OCI-LY1 (cell line): Measurements from ENCODE around the gene RAD51B.

Experiments used
- H2AFZ ChIP-seq: fragments of 200-600 bp; sonication (generic), shearing (Covaris generic); 2 replicates; pipeline ENCODE4 v1.6.0; 2014; ENCODE audit warnings: antibody characterized with exemption, mild to moderate bottlenecking, low read length
- H3F3A ChIP-seq: fragments of 200-600 bp; sonication (generic), shearing (Covaris generic); 2 replicates; pipeline ENCODE4 v1.6.0; 2014; ENCODE audit warnings: mild to moderate bottlenecking, antibody characterized with exemption, low read length, moderate library complexity; ENCODE audit not compliant: insufficient read depth
- H3K27ac ChIP-seq: fragments of 200-600 bp; sonication (generic); 2 replicates; pipeline ENCODE4 v1.5.1; 2014; ENCODE audit warnings: low read length, mixed run types, mild to moderate bottlenecking, low read depth; ENCODE audit not compliant: poor library complexity, severe bottlenecking
- H3K27me3 ChIP-seq: fragments of 200-600 bp; sonication (generic); 2 replicates; pipeline ENCODE4 v1.6.0; 2014; ENCODE audit warnings: antibody characterized with exemption, mild to moderate bottlenecking, low read length, moderate library complexity; ENCODE audit not compliant: insufficient read depth
- H3K36me3 ChIP-seq: fragments of 200-600 bp; sonication (generic); 2 replicates; pipeline ENCODE4 v1.6.1; 2014; ENCODE audit warnings: mild to moderate bottlenecking, antibody characterized with exemption, low read length, moderate library complexity, mixed read lengths; ENCODE audit not compliant: insufficient read depth
- H3K4me1 ChIP-seq: fragments of 200-600 bp; sonication (generic); 2 replicates; pipeline ENCODE4 v1.5.1; 2014; ENCODE audit warnings: mild to moderate bottlenecking, low read length, moderate library complexity; ENCODE audit not compliant: insufficient read depth, severe bottlenecking
- H3K4me2 ChIP-seq: fragments of 200-600 bp; sonication (generic), shearing (Covaris generic); 2 replicates; pipeline ENCODE4 v1.6.1; 2014; ENCODE audit warnings: low read length
- H3K4me3 ChIP-seq: fragments of 200-600 bp; sonication (generic); 2 replicates; pipeline ENCODE4 v1.5.1; 2014; ENCODE audit warnings: low read length, low read depth, mild to moderate bottlenecking, mixed read lengths; ENCODE audit not compliant: poor library complexity, severe bottlenecking
- H3K79me2 ChIP-seq: fragments of 200-600 bp; shearing (Covaris generic); 2 replicates; pipeline ENCODE4 v1.6.1; 2016; ENCODE audit warnings: mixed run types, low read length, mixed read lengths; ENCODE audit not compliant: insufficient read depth
- H3K9ac ChIP-seq: fragments of 200-600 bp; sonication (generic), shearing (Covaris generic); 2 replicates; pipeline ENCODE4 v1.6.1; 2014; ENCODE audit warnings: mild to moderate bottlenecking, low read length, mixed read lengths
- H3K9me2 ChIP-seq: fragments of 200-600 bp; sonication (generic), shearing (Covaris generic); 2 replicates; pipeline ENCODE4 v1.6.1; 2014; ENCODE audit warnings: low read depth, mild to moderate bottlenecking, low read length, mixed read lengths
- H3K9me3 ChIP-seq: fragments of 200-600 bp; shearing (Covaris generic); 2 replicates; pipeline ENCODE4 v1.6.1; 2014; ENCODE audit warnings: low read length, mixed read lengths
- H4K20me1 ChIP-seq: fragments of 200-600 bp; sonication (generic), shearing (Covaris generic); 2 replicates; pipeline ENCODE4 v1.6.0; 2016; ENCODE audit warnings: mild to moderate bottlenecking, low read length; ENCODE audit not compliant: insufficient read depth
- EZH2 ChIP-seq: fragments of 200-600 bp; sonication (generic), shearing (Covaris generic); IDR thresholded peaks from 2 replicates; pipeline ENCODE4 v1.8.0; 2017; ENCODE audit warnings: borderline replicate concordance, mixed run types, mild to moderate bottlenecking, antibody characterized with exemption, low read length, moderate library complexity, mixed read lengths
- TF ChIP-seq, protein P1 (sequence below): fragments of 200-600 bp; sonication (generic), shearing (Covaris generic); IDR thresholded peaks from 2 replicates; pipeline ENCODE4 v1.5.1; 2017; ENCODE audit warnings: mild to moderate bottlenecking, antibody characterized with exemption, low read length, moderate library complexity, mixed read lengths

RAD51B gene

DNA sequence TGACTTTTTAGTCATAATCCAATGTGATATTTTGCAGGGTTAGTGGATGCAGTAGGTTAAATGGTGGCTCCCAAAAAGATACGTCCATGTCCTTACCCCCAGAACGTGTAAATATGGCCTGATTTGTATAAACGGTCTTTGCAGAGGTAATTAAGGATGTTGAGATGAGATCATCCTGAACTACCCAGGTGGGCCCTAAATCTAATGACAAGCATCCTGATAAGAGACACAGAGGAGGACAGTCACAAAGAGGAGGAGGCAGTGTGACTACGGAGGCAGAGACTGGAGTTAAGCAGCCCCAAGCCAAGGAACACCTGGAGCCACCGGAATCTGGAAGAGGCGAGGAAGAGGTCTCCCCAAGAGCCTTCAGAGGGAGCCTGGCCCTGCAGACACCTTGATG is 679.9 kb downstream of the RAD51B start:
- Histone ChIP-seq H3K4me3 (no peak overlapping the region), H3K27me3 (no peaks in the 10 kb centered on the region), H3K27ac (no peak overlapping the region), H3K9me2 (no peaks in the 10 kb centered on the region), H3K36me3 (no peaks in the 10 kb centered on the region), H3K4me1 (peaks cover 48% of the 10 kb centered on the region), H3K79me2 (no peaks in the 10 kb centered on the region), H3K4me2 (no peak overlapping the region), H2AFZ (no peak overlapping the region), H4K20me1 (no peaks in the 10 kb centered on the region), H3K9ac (no peak overlapping the region), H3F3A (no peaks in the 10 kb centered on the region), H3K9me3 (no peaks in the 10 kb centered on the region)
- TF ChIP-seq EZH2 = no peak
- TF ChIP-seq, protein P1, sequence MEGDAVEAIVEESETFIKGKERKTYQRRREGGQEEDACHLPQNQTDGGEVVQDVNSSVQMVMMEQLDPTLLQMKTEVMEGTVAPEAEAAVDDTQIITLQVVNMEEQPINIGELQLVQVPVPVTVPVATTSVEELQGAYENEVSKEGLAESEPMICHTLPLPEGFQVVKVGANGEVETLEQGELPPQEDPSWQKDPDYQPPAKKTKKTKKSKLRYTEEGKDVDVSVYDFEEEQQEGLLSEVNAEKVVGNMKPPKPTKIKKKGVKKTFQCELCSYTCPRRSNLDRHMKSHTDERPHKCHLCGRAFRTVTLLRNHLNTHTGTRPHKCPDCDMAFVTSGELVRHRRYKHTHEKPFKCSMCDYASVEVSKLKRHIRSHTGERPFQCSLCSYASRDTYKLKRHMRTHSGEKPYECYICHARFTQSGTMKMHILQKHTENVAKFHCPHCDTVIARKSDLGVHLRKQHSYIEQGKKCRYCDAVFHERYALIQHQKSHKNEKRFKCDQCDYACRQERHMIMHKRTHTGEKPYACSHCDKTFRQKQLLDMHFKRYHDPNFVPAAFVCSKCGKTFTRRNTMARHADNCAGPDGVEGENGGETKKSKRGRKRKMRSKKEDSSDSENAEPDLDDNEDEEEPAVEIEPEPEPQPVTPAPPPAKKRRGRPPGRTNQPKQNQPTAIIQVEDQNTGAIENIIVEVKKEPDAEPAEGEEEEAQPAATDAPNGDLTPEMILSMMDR = no peak

DNA sequence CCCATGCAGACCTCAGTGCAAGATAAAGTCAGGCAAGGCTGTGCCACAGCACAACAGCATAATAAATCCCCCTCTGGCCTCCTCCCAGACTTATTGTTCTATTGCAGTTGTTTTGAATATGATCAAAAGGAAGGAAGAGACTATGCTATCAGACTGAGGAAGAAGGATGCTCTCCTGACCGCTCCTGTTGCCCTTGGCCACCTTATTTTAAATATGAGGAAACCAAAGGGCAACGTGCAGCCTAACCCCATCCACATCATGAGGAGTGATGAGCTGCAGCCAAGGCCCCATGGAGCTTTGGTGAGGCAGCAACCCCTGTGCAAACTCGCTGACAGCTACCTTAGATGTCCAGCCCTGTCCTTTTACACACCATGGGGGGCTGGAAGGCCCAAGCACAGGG is 681.6 kb downstream of the RAD51B start:
- Histone ChIP-seq H2AFZ (no peak overlapping the region), H3K79me2 (no peaks in the 10 kb centered on the region), H3K27me3 (no peaks in the 10 kb centered on the region), H3F3A (no peaks in the 10 kb centered on the region), H3K4me1 (peaks cover 57% of the 10 kb centered on the region), H3K36me3 (no peaks in the 10 kb centered on the region), H3K9me3 (no peaks in the 10 kb centered on the region), H3K4me2 (peak overlapping the region; percentile 39), H3K9ac (no peak overlapping the region; the same call in 1 of the 2 replicates), H4K20me1 (no peaks in the 10 kb centered on the region), H3K27ac (peak overlapping the region; percentile 65), H3K4me3 (no peak overlapping the region), H3K9me2 (no peaks in the 10 kb centered on the region)
- TF ChIP-seq, protein P1 = no peak
- TF ChIP-seq EZH2 = no peak

DNA sequence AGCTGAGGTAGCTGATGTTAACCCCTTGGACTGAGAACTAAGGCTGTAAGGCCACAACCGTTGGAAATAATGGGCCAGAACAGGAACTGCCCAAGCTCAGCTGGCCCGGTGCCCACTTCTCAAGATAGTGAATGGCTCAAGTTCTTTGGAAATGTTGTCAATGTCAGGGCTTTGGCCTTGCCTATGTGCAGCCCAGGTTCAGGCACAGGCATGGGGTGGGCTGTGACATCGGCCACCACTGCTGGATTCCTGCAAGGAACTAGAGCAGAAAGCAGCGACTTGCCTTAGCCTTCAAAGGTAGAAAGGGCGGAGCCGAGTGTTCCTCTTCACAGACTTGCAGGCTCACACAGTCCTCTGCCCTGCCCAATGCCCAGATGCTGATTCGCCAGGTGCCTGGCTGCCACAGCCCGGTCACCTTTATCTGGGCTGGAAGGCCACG is 682.1 kb downstream of the RAD51B start:
- Histone ChIP-seq H3K9ac (no peak overlapping the region; the same call in 1 of the 2 replicates), H3K27ac (peak overlapping the region; percentile 65), H3K4me2 (peak overlapping the region; percentile 39), H4K20me1 (no peaks in the 10 kb centered on the region), H3K4me3 (no peak overlapping the region), H3K9me3 (no peaks in the 10 kb centered on the region), H3K36me3 (no peaks in the 10 kb centered on the region), H3F3A (no peaks in the 10 kb centered on the region), H3K79me2 (no peaks in the 10 kb centered on the region), H3K9me2 (no peaks in the 10 kb centered on the region), H2AFZ (no peak overlapping the region), H3K27me3 (no peaks in the 10 kb centered on the region), H3K4me1 (peaks cover 62% of the 10 kb centered on the region)
- TF ChIP-seq, protein P1 = no peak
- no peak for TF ChIP-seq EZH2
